Suppressor macrophage (primary cell): ENCODE results near the gene CRYBG2.

ENCODE experiments used
- DNase-seq, 4 experiments: peaks; one replicate each; pipeline ENCODE4 v3.0.0-alpha.2; 2020 to 2022

The CRYBG2 gene

DNA sequence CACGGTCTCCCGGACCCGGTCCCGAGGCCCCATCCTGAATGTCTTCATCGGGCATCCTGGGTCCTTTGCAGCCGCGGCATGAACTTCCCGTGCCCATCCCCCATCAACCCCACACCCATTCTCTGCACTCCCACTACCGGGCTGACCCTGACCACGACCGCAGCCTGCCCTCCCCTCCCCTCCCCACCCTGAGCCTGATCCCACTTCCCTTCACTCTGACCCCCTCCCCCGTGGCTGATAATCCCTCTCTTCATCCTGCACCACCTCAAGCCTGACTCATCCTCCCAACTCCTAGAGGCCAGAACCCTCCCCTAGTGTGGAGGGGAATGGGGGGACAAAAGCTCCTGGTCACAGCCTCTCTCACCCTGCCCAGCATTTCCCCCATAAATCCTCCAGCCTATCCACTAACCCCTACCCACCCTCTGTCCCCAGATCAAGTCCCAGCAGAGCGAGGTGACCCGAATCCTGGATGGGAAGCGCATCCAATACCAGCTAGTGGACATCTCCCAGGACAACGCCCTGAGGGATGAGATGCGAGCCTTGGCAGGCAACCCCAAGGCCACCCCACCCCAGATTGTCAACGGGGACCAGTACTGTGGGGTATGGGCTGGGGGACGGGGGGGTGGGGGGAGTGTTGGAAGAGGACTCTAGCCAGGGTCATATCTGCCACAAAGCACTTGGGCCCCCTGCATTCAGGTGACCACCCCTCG, 73.4 kb downstream of the CRYBG2 start:
- peak in 1 of 4 experiments; percentile 66 for DNase-seq

DNA sequence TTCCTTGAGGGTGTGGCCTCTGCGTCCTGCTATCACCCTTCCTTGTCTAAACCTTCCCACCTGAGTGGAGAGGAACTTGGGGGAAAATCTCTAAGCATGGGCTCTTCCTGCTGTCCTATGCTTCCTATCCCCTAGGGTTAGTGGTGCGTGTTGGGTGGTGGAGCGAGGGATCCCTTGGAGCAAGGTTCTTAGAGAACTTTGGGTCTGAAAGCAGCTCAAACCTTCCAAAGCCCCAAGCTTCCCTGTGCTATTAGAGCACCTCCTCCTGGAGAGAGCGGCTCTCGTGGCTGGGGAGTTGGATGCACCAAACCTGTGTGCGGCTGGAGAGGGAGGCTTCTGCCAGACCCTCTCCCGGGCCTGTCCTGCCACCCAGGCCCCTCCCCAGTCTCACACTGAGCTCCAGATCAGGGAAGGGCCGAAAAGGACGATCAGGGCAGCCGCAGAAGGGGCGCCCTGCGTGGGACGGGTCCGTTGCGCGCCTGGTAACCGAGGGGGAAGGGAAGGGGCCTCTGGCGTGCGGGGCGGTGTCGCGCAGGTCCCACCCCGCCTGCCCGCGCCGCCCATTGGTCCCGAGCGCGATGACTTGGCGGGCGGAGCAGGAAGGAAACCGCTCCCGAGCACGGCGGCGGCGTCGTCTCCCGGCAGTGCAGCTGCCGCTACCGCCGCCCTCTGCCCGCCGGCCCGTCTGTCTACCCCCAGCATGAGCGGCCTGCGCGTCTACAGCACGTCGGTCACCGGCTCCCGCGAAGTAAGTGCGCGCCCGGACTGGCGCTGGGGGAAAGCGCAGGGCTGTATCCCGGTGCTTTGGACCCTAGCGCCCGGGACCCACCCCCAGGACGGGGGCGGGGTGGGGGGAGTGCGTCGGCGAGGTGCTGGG, 74.2 kb downstream of the CRYBG2 start, which contains the start of gene SH3BGRL3:
TSS of gene SH3BGRL3 (plus strand) at position 631 of the 877 bp plus-strand sequence. CDS start at position 701, 70 bp downstream.
- peak; percentile 91 to 97 (median 94) for DNase-seq

DNA sequence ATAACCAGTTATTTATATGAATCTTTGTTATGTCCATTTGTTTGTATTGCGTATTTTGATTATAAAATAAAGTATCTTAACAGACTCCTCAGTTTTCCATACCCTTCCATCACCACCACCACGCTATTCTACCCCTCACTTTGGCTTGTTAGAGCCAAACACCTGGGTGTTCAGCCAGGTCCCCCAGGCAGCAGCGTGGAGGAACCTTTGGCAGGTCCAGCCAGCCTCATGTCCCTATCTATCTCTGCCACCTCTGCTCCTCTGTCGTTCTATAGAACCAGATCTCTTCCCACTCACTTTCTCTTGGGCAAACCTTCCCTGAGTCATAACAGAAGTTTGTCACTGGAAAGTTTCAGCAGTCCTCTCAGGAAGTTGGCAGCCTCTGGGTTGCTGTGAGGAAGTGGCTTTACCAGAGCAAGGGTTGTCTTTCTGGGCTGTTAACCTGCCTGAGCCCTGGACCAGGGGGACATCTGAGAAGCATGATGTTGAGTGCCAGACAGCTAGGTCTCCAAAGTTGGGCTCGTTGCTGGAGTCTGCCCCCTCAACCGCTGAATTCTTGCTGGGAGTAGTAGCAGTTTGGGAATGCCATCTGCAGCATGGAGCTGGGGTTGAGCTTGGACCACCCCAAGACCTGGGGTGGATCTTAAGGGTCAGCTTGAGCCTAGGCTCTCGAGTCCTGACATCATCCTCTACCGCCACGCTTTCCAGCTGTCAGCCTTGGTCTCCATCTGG, 75.0 kb downstream of the CRYBG2 start:
- DNase-seq = peak; percentile 90 to 97 (median 92)

DNA sequence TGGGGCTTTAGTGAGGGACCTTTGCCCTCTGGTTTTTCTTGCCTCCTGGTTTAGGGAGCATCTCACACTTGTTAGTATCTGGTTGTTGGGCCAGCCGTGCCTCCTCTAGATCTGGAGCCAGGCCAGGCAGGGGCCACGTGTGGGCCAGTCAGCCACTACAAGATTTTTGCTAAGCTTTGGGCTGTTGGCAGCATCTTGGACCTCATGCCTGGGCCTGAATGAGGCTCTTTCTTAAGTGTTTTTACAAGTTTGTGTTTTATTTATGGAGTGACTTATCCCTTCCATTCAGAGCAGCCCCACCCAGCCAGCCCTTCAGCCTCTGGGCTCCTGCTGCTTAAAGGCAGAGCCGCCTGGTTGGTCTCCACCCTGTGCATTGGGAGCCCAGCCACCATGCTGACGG, 75.6 kb downstream of the CRYBG2 start:
- DNase-seq = peak in 2 of 4 experiments; percentile 25 to 41

DNA sequence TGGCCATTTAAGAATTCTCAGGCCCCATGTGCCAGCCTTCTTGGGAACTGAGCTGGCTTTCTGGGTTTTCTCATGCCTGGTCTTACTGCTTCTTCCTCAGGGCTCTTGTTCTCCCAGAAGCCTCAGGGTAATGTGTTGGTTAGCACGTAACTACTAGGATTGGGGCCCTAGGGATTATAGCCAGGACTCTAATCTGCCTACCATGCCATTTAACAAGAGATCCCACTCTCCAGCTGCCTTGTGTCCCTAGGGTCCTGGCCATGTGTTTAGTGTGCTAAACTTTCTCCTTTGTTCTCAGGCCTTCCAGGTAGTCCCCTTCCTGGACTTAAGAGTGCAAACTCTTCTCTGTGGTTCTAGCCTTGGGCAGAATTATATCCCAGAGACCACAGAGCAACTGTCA, 76.2 kb downstream of the CRYBG2 start:
- no peak for DNase-seq

DNA sequence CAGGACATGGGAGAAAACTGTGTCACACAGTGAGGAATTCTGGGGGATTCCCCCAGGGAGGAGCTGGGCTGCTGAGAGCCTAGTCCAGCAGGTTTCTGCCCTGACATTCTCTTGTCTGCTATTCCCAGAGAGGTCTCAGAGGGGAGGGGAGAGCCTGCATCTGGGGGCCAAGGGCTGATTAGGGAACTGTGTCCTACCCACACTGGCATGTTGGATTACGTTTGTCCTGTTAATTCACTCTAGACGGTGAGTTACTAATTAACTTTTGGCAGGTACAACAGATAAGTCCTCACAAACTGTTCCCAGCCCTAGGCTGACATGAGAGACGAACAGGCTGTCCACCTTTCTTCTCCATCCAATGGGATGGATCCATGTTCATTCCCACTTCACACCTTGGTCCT, 76.7 kb downstream of the CRYBG2 start:
- peak in 1 of 4 experiments; percentile 29 for DNase-seq

DNA sequence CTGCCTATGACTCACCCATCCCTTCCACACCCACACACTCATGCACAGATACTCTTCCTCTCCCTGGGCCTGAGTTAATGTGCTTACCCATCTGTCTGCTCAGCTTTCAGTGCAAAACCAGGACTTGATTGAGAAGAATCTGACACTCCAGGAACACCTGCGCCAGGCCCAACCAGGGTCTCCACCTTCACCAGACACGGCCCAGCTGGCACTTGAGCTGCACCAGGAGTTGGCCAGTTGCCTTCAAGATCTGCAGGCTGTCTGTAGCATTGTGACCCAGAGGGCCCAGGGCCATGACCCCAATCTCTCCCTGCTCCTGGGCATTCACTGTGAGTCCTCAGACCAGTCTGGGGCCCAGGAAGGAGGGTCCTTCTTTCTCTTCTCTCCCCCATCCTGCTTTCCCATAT, 77.5 kb downstream of the CRYBG2 start:
- DNase-seq = no peak

DNA sequence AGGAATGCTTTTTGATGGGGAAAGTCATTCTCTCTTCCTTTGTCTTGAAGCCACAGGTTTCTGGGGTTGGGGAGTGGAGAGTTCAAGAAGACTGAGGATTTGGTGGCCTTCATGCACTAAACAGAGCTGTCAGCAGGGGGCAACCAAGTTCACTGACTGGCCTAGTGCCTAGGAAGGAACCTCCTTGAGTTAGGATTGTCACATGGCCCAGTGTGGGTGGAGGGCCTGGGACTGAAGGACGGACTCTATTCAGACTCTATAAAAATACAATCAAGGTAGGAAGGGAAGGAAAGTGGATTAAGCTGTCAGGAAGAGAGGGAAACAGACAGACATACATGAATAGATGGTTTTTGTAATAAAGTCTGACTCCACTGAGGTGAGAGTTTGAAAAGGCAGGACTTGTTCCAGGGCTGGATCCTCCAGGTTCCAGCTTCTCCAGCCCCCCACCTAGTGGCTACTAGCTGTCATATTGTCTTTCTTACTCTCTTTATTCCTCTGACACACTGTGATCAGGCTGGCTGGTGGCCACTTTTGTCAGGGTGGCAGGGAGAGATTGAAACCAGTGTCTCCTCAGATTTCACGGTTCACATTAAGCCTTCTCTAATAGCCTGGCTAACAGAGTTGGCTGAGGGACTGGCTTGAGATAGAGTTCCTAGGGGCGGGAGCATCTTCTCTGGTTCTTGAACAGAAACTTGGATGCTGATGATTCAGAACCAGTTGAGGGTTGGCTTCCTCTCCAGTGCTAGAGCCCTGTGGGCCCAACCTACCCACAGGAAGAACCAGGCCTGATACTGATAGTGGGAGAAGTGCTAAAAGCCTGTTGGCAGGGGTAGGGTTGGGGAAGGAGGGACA, 78.1 kb downstream of the CRYBG2 start:
- peak; percentile 96 to 98 (median 96) for DNase-seq

DNA sequence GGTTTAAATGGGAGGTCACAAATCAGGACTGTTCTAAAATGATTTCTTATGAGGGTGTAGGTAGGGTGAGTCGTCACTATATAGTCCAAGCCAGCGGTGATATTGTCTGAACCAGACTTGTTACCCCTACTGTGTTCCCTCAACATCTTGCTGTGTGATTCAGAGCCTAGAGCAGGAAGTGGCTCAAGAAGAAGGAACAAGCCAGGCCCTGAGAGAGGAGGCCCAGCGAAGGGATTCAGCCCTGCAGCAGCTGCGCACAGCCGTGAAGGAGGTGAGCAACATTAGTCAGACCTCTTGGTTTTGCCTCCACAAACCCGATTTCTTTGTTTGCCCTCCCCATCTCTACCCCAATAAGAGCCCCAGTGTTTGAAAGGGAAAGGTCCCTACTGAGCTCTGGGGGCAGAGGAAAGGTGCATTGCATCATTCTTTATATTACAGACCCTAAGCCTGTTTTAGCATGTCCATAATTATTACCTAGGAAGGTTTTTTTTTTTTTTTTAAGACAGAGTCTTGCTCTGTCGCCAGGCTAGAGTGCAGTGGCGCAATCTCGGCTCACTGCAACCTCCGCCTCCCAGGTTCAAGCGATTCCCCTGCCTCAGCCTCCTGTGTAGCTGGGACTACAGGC, 79.0 kb downstream of the CRYBG2 start:
- peak; percentile 79 to 89 (median 88) for DNase-seq
